HCT116 (cell line): ENCODE results near the gene GANC. TPM values are rescaled to one million over a fixed set of nuclear protein-coding genes. Genes with fewer than 3 reads are reported as not detected.

Experiments
- ATAC-seq: fragments of 200-7000 bp; cut with Tn5 transposase; 2 replicates; pipeline ENCODE4 v1.9.1; 2020; ENCODE audit warnings: mild to moderate bottlenecking, moderate library complexity
- BruUV-seq: library from RNA; stranded (reverse); fragments of 400-500 nt; replicated peaks from 2 replicates; lab custom pipeline; 2021; lab: Mats Ljungman, UMichigan
- CTCF ChIA-PET: fragments of 300-600 bp; sonication (Branson Sonifier 250); formaldehyde crosslinking; loops from one replicate; lab custom pipeline; 2021; ENCODE audit warnings: antibody characterized with exemption; lab: Charles Lee
- POLR2A ChIA-PET: fragments of 300-600, 350-600 bp; sonication (Branson Sonifier 250); formaldehyde crosslinking; loops from one replicate; lab custom pipeline; 2021; ENCODE audit warnings: antibody characterized with exemption; lab: Charles Lee
- RAD21 ChIA-PET, 2 experiments: fragments of 300-600 bp; sonication (Branson Sonifier 250); formaldehyde crosslinking; loops; one replicate each; lab custom pipeline; 2023; ENCODE audit warnings: low total read pairs in 2 of 2; ENCODE audit not compliant: uncharacterized antibody in 2 of 2, unreplicated experiment in 2 of 2, low non-redundant PET in 1 of 2; lab: Charles Lee
- DNase-seq: peaks from one replicate; pipeline ENCODE4 v3.0.0-alpha.2; 2010; ENCODE audit warnings: low read depth, low spot score
- H2AFZ ChIP-seq: fragments of 200-600 bp; shearing (Covaris generic), sonication (generic); 2 replicates; pipeline ENCODE4 v1.6.1; 2017; ENCODE audit warnings: low read depth, mixed run types, mixed read lengths, antibody characterized with exemption, low read length; ENCODE audit not compliant: poor library complexity, severe bottlenecking
- H3K27ac ChIP-seq: 2 replicates; pipeline ENCODE4 v1.5.1; 2012; ENCODE audit warnings: low read depth, low read length
- H3K27me3 ChIP-seq: fragments of 200-600 bp; sonication (generic); 2 replicates; pipeline ENCODE4 v1.6.1; 2016; ENCODE audit warnings: mixed run types, low read length, mixed read lengths; ENCODE audit not compliant: insufficient read depth
- H3K36me3 ChIP-seq, 2 experiments: fragments of 200-500 bp in 1 of 2; fragments of 200-600 bp in 1 of 2; sonication (Bioruptor generic) in 1 of 2; sonication (generic) in 1 of 2; 2 replicates each; pipeline versions ENCODE4 v1.5.1 to v1.6.1; 2014 to 2016; ENCODE audit warnings: low read length in 2 of 2, inconsistent platforms in 1 of 2, mixed read lengths in 1 of 2, mixed run types in 1 of 2; ENCODE audit not compliant: insufficient read depth in 2 of 2, control insufficient read depth in 1 of 2
- H3K4me1 ChIP-seq, 2 experiments: fragments of 200-600 bp in 1 of 2; sonication (generic) in 1 of 2; 2 replicates each; pipeline versions ENCODE4 v1.5.1 to v1.6.1; 2012 to 2017; ENCODE audit warnings: low read length in 2 of 2, inconsistent platforms in 1 of 2, mild to moderate bottlenecking in 1 of 2, mixed read lengths in 1 of 2, mixed run types in 1 of 2, moderate library complexity in 1 of 2; ENCODE audit not compliant: insufficient read depth in 2 of 2, control insufficient read depth in 1 of 2
- H3K4me2 ChIP-seq: fragments of 200-600 bp; sonication (generic); 2 replicates; pipeline ENCODE4 v1.6.1; 2017; ENCODE audit warnings: mixed run types, low read length, mixed read lengths
- H3K4me3 ChIP-seq, 2 experiments: fragments of 200-600 bp in 1 of 2; sonication (generic) in 1 of 2; replicated peaks in 1 of 2; 2 replicates each; pipeline ENCODE4 v1.5.1; 2011 to 2016; ENCODE audit warnings: low read length in 2 of 2, control low read depth in 1 of 2, low read depth in 1 of 2, mild to moderate bottlenecking in 1 of 2, mixed read lengths in 1 of 2, mixed run types in 1 of 2
- H3K79me2 ChIP-seq: fragments of 200-600 bp; sonication (generic); 2 replicates; pipeline ENCODE4 v1.6.1; 2017; ENCODE audit warnings: mild to moderate bottlenecking, mixed run types, low read length, moderate library complexity, mixed read lengths; ENCODE audit not compliant: insufficient read depth
- H3K9ac ChIP-seq: fragments of 200-600 bp; sonication (generic); 2 replicates; pipeline ENCODE4 v1.6.1; 2016; ENCODE audit warnings: low read length, mixed read lengths
- H3K9me2 ChIP-seq: fragments of 200-600 bp; sonication (generic), shearing (Covaris generic); 2 replicates; pipeline ENCODE4 v1.6.1; 2017; ENCODE audit warnings: mixed run types, mild to moderate bottlenecking, moderate library complexity; ENCODE audit not compliant: insufficient read depth
- H3K9me3 ChIP-seq, 2 experiments: fragments of 200-500 bp in 1 of 2; fragments of 200-600 bp in 1 of 2; sonication (Bioruptor generic) in 1 of 2; sonication (generic) in 1 of 2; 2 replicates each; pipeline ENCODE4 v1.6.1; 2014 to 2017; ENCODE audit warnings: low read length in 2 of 2, mixed read lengths in 2 of 2, inconsistent platforms in 1 of 2, low read depth in 1 of 2, mild to moderate bottlenecking in 1 of 2, mixed run types in 1 of 2, moderate library complexity in 1 of 2; ENCODE audit not compliant: control insufficient read depth in 1 of 2, insufficient read depth in 1 of 2
- H4K20me1 ChIP-seq: fragments of 200-600 bp; sonication (generic), shearing (Covaris generic); 2 replicates; pipeline ENCODE4 v1.6.1; 2017; ENCODE audit warnings: mixed run types, mild to moderate bottlenecking, moderate library complexity; ENCODE audit not compliant: insufficient read depth
- CBX3 ChIP-seq: IDR thresholded peaks from 2 replicates; pipeline ENCODE4 v1.6.1; 2012; ENCODE audit warnings: low read depth
- EZH2 ChIP-seq: fragments of 200-600 bp; sonication (generic); IDR thresholded peaks from 2 replicates; pipeline ENCODE4 v1.6.1; 2017; ENCODE audit warnings: antibody characterized with exemption, mixed run types
- JUND ChIP-seq: IDR thresholded peaks from 2 replicates; pipeline ENCODE4 v1.6.1; 2012
- REST ChIP-seq: IDR thresholded peaks from 2 replicates; pipeline ENCODE4 v1.6.1; 2012; ENCODE audit warnings: low read depth
- SP1 ChIP-seq: IDR thresholded peaks from 2 replicates; pipeline ENCODE4 v1.6.1; 2012; ENCODE audit warnings: low read depth
- ZBTB33 ChIP-seq: IDR thresholded peaks from 2 replicates; pipeline ENCODE4 v1.6.1; 2011; ENCODE audit warnings: mild to moderate bottlenecking, low read length, moderate library complexity; ENCODE audit not compliant: insufficient replicate concordance; ENCODE audit errors: extremely low read depth
- ZFX ChIP-seq: fragments of 450-650 bp; IDR thresholded peaks from 2 replicates; pipeline ENCODE4 v1.6.1; 2017
- ZNF274 ChIP-seq: fragments of 200-500 bp; sonication (Bioruptor generic); IDR thresholded peaks from 2 replicates; pipeline ENCODE4 v1.6.1; 2014; ENCODE audit warnings: mild to moderate bottlenecking, low read depth, low read length, inconsistent platforms
- intact Hi-C: fragments of 100-400 bp; cut with micrococcal nuclease; formaldehyde crosslinking; loops from 2 replicates; pipeline ENCODE4 v1.10.0; 2022
- total RNA-seq: library from RNA; stranded (reverse); gene quantifications from one replicate; pipeline ENCODE4 v1.2.1, GENCODE V29; 2021; ENCODE audit not compliant: unreplicated experiment

Gene GANC
- total RNA-seq, 1 experiment from 2014 or later = 13.1 TPM

- no TSS peak for BruUV-seq
- intact Hi-C loops = no loop called here
- H3K79me2 ChIP-seq = no peaks in the 10 kb centered on the region
- H3K9me2 ChIP-seq = no peaks in the 10 kb centered on the region
- DNase-seq = no peak
- no peaks in the 10 kb centered on the region for H3K27me3 ChIP-seq
- H3K27ac ChIP-seq = no peak overlapping the region
- ChIA-PET CTCF (interaction anchor here (4.0 kb wide), 1 partner anchor 11 kb away, joined by 22 read pairs; no protein-coding TSS in a partner anchor), RAD21 (no interaction called here), POLR2A (interaction anchor here (0.7 kb wide), 1 partner anchor 95 kb away, joined by 3 read pairs; no protein-coding TSS in a partner anchor)
- H3K4me1 ChIP-seq = peaks cover 3 to 10% of the 10 kb centered on the region in 2 experiments; a peak in 3 of 4 replicates
- TF ChIP-seq ZFX (no peak), ZBTB33 (no peak), REST (no peak), ZNF274 (no peak), EZH2 (no peak), SP1 (no peak), JUND (no peak), CBX3 (no peak)
- H3K4me3 ChIP-seq = no peak overlapping the region
- H3K36me3 ChIP-seq = no peaks in the 10 kb centered on the region
- H3K4me2 ChIP-seq = no peak overlapping the region
- no peaks in the 10 kb centered on the region for H4K20me1 ChIP-seq
- no peak overlapping the region for H2AFZ ChIP-seq
- no peaks in the 10 kb centered on the region for H3K9me3 ChIP-seq
- no peak for ATAC-seq
- H3K9ac ChIP-seq = no peak overlapping the region
These were observed 100.9 kb downstream of the GANC start for GRCh38 chr15:42373936-42374335.
